NCI-H146 treated with DMSO at 0.1 percent for 48 hours (cell line): ENCODE measurements around the gene CEBPG.
A peak's percentile ranks its signal among the peaks of the same experiment; 100 is the strongest.

ENCODE experiments used
- DNase-seq: peaks from one replicate; lab custom pipeline; 2025; ENCODE audit not compliant: unreplicated experiment; lab: John Stamatoyannopoulos, UW

CEBPG gene

DNA sequence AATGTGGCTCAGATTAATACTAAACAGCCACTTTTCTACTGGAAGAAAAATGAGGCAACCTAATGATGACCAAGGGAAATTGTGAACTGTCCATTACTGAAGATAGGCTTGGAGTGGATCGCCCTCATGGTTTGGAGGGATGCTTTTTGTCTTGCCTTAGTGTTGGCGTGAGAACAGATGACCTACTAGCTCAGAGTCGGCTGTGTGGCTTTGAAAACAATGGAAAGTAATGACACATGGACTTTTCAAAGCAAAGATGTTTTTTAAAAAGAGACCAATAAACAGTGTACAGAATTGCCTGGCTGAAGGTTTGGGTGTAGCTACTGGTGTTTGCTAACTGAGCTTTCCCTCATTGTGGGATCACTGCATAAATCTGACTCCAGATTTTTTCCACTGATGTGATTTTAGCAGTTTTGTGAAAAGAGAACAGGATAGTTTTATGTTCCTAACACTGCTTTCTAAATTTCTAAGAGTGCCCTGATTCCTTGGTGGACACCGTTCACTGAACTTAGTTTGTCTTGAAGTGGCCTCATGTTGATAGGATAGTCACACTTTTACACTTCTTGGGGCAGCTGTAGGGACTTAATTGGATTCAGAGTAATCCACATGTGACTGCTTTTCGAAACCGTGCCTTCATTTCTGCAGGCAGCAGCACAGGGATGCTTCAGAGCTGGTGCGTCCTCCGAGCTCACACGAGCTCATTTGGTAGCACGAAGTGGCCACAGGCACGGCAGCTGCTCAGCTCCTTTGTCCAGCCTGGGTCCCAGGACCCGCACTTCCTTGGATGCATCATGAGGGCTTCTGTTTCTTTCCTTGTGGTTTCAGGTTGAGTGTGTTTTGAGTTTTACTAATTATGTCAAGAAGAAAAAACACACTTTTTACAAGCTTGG lies 4.3 kb downstream of the CEBPG start:
- DNase-seq, result no peak

DNA sequence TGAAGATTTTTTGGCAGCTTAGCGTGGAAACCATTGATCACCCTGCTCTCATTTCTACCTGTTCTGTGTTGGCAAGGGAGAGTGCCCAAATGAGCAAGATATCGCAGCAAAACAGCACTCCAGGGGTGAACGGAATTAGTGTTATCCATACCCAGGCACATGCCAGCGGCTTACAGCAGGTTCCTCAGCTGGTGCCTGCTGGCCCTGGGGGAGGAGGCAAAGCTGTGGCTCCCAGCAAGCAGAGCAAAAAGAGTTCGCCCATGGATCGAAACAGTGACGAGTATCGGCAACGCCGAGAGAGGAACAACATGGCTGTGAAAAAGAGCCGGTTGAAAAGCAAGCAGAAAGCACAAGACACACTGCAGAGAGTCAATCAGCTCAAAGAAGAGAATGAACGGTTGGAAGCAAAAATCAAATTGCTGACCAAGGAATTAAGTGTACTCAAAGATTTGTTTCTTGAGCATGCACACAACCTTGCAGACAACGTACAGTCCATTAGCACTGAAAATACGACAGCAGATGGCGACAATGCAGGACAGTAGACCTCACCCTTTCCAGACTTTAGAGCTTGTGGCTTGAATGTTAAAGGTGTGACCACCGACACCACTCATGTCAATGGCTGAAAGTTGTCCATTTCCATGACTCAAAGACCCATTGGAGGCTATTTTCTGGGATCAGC lies 5.8 kb downstream of the CEBPG start:
- DNase-seq, result no peak

DNA sequence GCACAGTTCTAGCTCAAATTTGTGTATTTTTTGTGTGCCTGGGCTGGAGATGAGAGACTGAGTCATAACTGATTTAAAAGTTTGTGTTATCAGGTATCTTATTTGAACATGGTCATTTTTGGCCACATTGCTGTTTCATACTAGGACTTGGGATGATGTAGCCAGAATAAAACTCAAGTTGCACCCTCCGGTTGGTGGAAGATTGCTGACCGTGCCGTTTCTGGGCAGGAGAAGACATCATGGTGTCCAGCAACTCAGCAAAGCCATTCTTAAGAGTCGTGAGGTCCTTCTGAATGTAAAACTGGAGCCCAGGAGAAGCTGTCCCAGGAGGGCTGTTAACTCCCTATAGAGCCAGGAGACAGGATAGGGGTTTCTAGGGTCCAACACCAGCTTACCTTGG lies 7.6 kb downstream of the CEBPG start:
- no peak for DNase-seq

DNA sequence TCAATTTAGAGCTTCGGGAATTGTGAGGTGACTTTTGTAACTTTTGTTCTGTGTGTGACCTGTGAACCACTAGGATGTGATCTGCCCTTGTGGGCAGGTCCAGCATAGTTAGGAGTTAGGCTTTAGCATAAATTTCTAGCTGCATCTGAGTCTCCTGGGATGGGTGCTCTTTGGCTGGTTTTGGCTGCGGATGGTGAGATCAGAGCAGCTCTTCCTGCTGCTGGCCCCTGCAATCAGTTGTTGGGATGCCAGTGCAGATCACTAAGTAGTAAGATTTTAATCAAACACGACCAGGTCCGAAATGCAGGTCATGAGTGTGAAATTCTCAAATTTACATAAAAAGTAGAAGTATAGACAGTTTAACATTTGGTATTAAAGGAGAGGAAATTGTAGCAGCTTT lies 8.5 kb downstream of the CEBPG start:
- no peak for DNase-seq

DNA sequence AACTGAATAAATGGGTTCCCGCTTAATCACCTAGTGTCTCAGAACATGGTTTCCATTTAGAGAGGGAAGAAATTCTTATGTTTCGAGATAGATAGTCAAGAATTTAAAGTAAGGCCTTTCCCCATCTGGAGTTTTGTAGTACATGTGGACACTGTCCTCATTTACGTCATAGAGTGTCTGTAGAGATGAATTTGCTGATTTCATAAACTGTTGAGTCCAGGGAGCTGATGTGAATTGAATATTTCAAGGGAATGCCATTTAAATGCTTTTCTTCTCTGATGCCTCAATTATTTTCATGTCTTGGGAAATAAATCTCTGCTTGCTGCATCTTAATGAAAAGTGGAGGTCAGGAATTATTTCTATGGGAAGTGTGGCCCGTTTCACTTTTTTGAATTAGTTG lies 9.5 kb downstream of the CEBPG start:
- no peak for DNase-seq

DNA sequence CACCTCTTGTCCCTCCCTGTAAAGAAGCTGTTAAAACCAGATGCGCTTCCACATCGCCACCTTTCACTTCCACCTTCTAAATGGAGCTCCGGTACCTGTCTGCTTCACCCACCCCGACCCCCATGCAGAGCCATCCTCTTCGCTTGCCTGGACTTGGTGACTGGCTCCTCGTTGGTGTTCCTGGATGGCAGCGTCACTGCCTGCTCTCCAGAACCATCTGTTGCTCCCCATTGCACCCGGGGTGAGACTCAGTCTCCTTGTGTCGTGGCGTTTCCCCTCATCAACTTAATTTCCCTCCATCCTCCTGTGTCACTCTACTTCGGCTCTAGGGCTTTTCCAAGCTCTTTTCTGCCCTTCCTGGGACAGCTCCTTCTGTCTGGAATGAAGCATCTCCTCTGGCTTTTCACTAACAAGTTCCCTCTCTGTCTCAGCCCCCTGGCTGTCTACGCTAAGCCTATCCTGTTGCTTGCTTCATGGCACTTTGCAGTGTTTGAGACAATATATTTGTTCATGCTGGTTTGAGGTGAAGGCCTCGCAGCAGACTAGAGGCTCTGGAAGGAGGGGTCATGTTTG lies 10.3 kb downstream of the CEBPG start:
- no peak for DNase-seq

DNA sequence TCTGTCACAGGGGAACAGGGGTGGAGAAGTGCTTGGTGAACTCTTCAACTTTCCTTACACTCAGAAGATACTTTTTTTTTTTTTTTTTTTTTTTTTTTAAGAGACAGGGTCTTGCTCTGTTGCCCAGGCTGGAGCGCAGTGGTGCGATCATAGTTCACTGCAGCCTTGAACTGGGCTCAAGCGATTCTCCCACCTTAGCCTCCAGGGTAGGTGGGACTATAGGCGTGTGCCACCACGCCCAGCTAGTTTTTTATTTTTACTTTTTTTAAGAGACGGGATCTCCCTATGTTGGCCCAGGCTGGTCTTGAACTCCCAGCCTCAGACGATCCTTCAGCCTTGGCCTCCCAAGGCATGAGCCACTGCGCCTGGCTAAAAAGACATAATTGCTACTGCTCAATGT lies 11.5 kb downstream of the CEBPG start:
- DNase-seq, result no peak

DNA sequence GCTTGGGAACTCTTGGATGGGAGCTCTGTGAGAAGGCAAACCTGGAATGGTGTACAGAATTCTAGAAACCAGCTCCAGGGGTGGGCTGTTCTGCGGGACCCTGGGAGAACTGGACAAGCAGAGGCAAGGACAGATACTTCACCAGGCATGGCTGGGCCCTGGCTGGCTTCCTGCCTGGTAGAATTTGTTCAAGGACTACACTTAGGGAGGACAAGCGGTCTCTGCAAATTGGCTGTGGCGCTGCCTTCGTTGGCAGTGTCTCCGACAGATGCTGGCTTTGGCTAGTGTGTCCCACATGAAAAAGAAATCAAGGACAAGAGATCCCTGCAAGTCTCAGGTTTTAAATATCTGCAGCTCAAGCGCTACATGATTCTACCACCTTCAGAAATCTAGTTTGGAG lies 12.4 kb downstream of the CEBPG start:
- no peak for DNase-seq

DNA sequence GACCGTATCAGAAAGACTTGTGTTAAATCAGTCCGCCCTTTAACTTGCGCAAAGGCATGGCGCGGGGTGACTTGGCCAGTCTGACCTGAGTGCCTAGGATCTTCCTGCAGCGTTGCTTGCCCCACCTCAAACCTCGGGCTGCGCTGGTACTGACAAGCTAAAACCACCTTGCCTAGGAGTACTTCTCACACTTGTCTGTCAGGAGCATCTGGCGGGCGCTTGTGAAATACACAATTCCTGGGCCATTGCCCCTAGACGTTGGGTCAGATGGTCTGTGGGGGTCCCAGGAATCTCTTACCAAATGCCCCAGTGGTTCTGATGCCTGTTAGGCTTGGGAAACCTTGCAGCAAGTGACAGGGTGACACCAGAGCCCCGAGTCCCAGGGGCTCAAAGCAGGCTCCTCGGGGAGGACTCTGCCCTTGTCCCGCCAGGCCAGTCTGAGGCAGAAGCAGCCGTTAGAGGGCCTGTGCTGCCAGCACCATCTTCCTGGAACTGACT lies 12.9 kb downstream of the CEBPG start:
- DNase-seq, result no peak

DNA sequence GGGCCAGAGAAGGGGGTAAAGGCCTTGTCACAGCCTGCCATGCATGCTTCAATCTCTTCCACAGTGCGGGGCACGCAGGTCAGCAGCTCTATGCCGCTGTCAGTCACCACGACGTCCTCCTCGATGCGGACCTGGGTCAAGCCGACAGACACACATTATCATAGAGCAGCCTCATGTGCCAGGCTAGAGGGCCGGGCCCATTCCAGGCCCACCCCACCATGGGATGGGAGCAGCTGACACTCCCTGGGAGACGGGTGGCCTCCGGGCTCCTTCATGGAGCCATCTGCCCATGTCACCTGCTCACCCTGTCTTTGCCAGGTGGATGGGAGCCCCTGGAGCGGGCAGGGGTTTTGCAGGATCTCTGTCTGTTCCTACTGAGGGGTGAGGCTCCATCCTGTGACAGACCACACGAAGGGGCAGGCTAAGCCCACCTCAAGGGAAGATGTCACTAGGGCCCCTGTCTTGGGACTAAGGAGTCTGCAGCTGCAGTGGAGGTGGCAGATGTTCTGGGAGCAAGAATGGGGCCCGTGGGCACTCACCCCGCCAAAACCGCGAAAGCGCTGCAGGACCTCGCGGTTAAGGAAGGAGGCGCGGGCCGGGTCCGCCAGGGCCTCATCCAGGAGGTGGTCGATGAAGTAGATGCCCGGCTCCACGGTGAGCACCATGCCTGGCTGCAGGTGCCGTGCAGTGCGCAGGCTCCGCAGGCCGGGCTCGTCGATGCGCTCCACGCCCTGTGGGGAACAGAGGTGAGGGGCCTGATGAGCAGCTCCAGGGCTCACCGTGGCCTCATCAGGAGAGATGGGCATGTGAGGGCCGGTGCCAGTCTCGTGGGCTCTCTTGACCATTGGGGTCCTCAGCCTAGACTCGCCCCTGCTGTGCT lies 14.1 kb downstream of the CEBPG start:
- no peak for DNase-seq

DNA sequence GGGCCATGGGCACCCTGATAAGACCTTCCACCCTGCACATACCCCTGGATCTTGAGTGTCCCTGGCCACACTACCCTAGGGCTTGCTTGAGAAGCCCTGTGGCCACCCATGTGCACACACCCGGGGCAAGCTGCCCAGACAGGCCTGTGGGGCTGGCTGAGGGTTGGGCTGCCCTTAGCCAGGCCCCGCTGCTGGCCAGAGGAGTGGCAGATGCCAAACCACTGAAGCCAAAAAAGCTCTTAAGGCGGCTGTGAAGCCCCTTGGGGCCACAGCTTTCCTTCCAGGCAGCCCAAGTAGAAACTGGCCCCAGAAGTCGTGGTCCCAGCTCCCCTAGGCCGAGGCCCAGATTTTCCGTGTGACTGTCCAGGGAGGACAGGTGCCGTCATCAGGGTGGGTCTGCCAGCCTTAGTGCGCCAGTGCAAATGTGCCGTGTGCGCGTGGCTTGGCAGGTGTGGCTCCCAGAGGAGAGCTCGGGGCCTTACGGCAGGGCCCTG lies 14.8 kb downstream of the CEBPG start:
- DNase-seq, result no peak

DNA sequence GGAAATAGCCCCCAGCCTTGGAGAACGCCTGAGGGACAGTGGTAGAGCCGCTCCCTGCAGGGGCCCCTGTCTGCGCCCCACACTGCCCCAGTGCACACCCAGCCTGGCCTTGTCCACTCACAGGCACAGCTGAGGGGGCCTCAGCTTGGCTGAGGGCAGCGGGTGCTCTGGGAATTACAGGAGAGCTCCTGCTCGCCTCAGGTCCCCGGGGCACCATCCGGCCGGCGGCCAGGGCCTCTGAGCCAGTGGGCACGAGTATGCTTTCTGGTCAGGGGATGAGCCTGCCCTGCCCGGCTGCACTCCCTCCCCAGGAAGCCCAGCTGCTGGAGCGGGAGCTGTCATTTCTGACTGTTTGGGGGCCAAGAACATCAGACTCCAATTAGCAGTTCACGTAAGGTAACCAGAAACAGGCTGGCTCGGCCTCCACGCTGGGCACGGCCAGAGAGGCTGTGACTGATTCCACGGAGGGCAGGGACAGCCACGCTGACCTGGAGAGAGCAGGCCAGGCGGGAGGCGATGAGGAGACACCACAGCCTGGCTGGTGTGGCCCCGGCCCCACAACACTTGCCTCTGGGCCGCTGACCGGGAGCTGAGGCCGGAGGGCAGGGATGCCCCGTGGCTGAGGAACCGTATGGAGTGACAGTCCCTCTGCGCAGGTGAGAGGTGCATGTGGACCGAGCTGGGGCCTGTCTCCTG lies 15.4 kb downstream of the CEBPG start:
- no peak for DNase-seq

DNA sequence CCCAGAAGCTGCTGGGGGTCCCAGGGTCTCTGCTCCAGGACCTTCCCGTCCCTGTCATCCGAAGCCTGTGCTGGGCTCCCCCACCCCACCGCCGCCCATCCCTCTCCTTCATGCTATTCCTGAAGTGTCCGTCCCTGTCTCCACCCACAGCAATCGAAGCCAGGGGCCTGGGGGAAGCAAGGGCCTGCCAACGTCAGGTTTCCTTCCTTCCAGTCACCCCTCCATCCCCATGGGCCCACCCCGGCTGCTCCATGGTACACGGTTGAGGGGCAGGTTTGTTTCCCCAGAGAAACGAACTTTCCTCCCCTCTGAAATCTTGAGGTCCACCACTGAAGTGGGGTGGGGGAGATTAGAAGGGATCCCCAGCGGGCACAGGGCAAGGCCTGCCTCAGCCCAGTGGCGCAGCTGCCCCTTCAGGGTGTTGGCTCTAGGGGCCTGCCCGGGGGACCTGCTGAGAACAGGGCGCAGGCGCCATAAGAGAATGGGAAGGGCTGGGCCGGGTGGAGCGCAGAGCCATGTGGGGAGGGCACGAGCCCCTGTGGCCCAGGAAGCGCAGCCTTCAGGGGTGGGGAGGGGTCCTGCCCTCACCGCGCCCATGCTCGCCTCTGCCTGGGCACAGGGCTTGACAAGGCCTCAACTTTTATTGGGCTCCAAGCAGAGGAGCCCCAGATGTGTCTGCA lies 16.1 kb downstream of the CEBPG start:
- DNase-seq, result no peak

DNA sequence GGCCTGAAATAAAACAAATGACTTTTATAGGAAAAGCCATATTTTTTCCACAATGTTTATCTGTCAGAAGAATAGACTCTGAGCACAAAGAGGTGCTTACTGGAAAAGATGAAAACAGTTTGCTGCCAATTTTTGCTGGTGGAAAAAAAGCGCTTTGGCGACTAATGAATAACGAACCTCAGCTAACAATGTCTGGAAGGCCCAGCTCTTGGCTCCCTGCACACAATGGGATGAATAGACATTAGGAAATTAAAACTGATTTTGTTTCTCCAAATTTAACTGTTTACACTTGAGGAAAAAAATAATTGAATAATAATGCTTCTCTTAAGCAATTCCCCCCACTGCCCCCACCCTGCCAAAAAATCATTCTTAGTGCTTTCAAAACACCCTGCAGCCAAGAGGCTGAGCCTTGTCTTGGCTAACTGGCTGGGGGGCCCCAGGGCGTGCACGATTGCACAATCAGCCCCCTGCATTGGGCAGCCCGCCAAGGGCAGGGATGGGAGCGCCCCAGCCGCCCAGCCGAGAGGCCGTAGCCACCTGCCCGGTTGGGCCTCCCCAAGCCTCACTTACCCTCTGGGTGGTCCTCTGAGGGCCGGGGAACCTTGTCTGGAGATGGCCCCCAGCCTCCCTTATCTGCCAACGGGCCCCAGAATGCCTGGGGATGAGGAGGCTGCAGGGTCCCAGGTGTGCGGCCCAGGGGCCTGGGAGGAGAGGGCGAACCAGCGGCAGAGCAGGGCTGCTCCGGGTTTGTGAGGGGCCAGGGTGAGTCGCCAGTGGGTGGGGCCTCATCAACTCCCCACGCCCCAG lies 16.8 kb downstream of the CEBPG start:
- no peak for DNase-seq

DNA sequence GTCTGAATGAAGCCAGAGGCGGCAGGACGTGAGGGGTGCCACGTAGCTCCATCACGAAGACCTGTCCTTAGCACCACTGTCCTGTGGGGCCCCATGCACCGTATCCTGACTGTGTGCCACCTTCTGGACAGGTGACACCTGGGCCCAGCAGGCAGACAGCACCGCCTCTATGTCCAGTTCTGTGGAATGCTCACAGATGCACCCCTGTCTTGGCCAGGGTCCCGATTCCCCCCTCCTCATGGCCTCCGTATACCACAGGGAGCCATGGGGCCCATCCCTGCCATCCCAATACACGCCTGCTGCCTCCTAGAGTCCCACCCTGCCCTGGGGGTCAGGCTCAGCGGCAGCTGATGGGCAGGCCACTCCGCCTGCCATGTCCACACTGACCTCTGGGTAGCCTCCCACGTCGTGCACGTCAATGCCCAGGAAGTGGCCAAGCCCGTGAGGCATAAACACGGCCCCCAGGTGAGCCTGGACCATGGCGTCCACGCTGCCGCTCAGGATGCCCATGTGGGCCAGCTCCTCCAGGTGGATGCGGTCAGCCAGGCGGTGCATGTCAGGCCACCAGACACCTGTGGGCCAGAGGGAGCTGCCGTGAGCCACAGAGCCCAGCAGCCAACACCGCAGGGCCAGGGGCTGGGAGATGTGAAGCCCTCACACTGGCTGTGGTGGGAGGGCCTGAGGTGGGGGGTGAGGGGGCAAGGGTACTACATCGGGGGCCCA lies 17.6 kb downstream of the CEBPG start:
- DNase-seq, result no peak

DNA sequence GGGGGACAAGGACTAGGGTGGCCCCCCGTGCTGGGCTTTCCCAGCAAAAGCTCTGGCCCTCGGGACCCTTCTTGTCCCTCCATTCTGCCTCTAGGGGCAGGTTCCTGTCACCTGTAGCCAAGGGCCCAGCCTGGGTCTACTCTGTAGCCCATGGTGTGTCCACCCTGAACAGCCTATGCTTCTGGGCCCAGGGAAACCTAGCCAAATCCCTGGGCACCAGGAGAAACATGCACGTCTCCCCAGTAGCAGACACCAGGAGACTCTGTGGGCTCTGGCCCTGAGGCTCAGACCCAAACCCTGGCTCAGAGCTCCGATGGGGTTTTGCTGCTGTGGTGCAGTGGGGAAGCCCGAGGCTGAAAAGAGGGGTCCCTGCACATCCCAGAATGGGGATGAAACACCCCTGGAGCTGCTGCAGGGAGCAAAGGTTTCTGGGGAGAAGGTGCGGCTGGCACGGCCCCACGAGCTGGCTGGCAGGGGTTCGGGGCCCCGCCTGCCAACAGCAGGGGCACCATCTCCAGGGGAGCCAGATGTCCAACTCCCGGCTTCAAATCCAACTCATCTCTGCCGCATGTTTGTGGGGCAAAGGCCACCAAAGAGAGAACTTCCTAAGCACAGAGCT lies 18.2 kb downstream of the CEBPG start:
- no peak for DNase-seq

DNA sequence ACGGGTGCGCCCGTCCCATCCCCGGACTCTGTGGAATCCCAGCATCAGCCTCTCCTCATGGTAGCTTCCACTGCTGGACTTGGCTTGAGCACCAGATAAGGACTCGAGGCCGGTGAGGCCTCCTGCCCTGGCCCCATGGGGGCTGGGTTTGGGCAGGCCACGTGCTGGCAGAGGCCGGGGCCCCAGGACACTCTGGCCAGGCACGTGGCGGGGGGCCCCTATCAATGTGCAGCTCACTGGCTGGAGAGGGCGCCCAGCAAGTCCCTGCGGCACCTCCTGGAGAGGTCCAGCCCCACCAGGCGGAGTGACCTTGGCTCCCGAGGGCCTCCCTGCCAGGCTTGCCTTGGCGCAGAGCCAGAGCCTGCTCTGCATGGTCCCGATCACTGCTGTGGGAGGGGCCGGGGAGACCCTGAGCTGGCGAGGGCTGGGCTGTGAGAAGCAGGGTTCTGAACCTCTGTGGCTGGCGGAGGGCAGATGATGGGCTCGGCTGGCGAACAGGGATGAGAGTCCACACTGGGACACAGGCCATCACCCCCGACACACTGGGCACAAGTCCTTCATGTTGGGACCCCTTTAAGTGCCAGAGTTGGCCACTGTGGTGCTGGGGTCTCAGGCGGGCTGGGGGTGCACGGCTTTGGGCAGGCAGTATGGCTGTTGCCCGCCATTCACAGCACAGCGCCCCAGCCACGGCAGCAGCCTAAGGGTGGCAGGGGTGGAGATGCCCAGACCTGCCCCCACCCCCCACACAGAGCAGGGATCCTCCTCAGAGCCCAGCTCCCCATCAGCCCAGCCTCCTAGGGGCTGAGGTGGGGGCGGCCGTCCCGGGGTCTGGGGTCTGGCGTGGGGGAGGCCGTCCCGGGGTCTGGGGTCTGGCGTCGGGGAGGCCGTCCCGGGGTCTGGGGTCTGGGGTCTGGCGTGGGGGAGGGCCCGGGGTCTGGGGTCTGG lies 19.1 kb downstream of the CEBPG start:
- DNase-seq, result peak; percentile 52
